Activated CD4-positive, alpha-beta T cell treated with anti-CD3 and anti-CD28 coated beads, Interleukin-2, amount 50 U/mL, for 48 hours (primary cell): Measurements from ENCODE around the gene ANO1.
"Not testable (repeated sequence)": the region's sequence is repeated elsewhere in the genome, so short reads cannot be mapped to it uniquely, and the experiment has no call there.

Source experiments
- DNase-seq, 2 experiments: peaks; one replicate each; pipeline ENCODE4 v3.0.0-alpha.2; 2020

The ANO1 gene

GRCh38 chr11:70078095-70078780, at the start of gene ANO1:
TSS of gene ANO1 (plus strand) at chr11:70078317. CDS start at chr11:70078607, 290 bp downstream.
- no peak for DNase-seq

GRCh38 chr11:70029115-70029860, 48.8 kb upstream of the ANO1 start:
- no peak for DNase-seq

GRCh38 chr11:70029861-70030380, 48.2 kb upstream of the ANO1 start:
- DNase-seq, result no peak

- no peak for DNase-seq
Measured at GRCh38 chr11:70030412-70030811, 47.7 kb upstream of the ANO1 start.

GRCh38 chr11:70031631-70032469, 46.3 kb upstream of the ANO1 start:
- DNase-seq, result no peak

DNA sequence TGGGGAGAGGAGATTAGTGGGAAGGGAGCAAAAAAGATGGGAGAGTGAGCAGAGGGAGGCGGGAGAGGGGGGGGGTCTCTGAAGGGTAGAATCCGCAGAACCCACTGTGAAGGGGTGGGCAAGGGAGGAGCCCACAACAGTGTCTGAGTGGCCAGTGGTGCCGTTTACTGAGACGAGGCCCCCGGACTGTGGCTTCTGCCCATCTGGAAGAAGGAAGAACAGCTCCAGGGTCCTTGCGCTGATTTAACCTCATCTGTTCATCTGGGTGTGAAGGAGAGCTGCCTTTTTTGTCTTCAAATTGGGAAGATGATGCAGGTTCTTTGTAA, 45.7 kb upstream of the ANO1 start:
- no peak for DNase-seq

DNA sequence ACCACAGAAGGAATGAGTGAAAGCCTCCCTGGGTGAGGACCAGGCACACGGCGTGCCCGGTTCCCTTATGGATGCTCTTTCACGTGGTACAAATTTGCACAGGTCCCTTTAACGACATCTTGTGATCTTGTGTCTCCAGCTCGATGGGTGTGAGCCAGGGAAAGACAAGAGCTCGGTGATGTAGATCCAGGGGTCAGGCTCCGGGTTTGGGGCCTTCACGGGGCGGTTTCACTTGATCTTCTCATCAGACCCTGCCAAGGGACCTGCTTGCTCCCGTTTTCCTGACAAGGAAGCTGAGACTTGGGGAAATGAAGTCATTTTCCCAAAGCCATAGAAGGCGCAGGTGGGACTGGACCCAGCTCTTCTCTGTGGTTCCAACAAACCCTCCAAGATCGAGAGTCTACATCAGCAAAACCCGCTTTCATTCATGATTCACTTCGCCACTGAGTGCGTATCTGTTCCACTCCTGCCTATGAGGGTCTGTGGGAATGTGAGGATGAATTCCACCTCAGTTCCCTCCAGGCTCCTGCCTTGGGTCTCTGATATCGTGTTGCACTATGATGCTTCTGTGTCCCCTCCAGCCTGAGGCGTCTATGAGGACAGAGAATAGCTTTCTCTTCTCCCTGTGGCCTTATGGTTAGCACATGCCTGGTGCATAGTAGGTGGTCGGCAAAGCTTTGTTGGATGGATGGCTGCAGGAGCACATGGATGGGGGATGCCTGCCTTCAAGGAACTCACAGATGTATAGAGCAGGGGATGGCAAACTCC, 45.0 kb upstream of the ANO1 start:
- DNase-seq, result no peak

GRCh38 chr11:70033711-70034070, 44.4 kb upstream of the ANO1 start:
- no peak for DNase-seq

DNA sequence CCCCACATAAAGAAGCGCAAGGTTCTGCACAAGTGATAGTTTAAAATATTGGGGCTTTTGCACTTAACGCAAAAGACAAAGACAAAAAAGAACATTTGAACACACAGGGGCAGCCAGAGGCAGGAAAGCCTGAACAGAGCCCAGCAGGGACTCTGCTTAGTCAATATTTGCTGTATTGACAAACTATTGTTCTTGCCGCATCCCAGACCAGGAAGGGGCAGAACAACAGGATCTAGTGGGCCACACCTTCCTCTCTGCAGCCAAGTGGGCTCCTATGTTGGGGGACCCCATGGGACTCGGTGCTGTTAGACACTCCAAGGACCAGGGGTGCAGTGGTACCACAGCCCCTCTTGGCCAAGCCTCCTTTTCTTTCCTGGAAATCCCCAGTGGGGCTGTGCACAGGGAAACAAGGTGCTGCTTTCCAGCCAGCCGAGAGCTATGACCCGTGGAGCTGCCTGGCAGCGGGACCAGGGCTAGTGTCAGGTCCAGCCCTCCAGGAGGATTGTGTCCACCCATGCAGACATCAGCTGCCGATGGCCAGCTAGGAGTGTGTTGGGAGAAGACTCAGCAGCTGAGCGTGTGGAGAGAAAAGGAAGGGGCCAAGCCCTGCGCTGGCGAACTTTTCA, 43.3 kb upstream of the ANO1 start:
- no peak for DNase-seq

- DNase-seq, result not testable (repeated sequence)
Measured at GRCh38 chr11:70035665-70036064, 42.5 kb upstream of the ANO1 start.

DNA sequence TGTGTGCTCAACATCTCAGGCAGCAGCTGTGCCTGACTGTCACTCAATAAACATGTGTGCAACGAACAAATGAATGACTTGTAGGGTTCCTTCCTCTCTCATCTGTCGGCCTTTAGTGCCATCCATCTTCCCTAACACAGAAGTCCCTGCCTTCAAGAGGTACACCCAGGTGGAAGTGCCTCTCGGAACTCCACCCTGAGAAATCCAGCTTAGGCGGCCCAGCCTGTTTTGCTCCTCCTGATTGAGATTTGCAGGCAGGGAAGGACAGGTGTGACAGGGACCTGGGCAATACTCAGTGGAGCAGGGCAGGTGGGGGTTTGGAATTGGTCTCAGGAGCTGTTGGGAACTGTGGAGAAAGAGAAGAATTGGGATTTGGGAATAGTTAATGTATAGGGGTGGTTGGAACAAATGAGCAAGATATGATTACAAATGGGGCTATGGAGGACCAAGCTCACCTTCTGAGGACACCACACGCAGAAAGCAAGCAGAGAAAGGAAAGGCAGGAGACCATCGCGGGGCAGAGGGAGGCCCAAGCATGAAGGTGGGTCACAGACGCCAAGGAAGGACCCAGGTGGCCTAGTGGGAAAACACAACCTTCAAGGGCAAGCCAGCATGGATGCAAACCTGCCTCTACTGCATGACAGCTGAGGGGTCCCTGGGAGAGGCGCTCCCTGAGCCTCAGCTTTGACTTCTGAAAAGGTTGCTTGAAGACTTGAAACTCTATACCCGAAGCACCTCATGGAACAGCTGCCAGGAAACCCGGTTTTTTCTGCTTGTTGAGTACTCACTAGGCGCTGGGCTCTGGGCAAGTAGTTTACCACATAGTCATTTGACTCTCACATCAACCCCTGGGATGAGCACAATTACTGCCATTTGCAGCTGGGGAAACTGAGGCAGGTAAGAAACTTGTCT, 40.9 kb upstream of the ANO1 start:
- DNase-seq, result no peak

DNA sequence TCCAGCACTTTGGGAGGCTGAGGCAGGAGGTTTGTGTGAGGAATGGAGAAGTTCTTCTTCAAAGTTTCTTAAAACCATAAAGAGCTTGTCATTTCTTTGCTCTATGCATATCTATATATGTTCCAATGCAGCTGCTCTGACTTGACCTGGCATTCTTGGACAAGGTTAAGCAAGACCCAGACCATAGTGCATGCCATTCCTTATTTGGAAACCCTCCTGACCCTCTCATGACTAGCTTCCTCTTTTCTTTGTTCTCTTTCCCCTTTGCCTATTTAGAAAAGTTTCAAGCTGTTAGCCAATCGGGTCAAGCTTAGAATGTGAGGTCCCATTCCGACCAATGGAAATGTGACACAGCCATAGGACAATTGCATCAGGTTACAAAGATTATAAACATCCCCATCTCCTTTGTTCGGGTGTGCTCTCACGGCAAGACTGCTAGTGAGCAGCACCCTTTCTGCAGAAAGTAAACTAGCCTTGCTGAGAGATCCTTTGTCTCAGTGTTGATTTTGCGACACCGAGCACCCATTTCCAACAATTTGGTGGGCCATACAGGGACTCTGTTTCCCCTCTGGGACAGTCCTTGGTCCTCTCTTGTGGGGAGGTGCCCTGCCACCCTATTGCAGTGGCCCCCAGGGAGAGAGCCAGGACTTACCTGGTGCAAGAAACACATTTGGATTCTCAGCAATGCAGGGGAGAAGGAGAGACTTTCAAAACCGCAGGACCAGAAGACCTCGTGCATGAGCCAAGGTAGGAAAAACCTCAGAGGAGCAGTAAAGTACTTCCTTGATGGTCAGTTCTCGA, 39.9 kb upstream of the ANO1 start:
- DNase-seq, result no peak

DNA sequence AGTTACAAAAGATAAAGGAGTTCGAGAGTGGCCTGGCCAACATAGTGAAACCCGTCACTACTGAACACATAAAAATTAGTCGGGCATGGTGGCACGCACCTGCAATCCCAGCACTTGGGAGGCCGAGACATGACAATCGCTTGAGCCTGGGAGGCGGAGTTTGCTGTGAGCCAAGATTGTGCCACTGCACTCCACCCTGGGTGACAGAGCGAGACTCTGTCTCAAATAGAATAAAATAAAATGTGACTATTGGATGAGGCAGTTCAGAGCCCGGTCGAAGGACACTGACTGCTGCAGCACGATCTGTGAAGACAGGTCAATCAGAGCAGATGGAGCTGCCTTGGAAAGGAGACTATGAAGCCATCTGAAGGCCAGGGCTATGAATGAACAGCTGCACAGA, 37.7 kb upstream of the ANO1 start:
- DNase-seq, result no peak

- DNase-seq, result no peak
Measured at GRCh38 chr11:70040869-70041501, 37.1 kb upstream of the ANO1 start.

DNA sequence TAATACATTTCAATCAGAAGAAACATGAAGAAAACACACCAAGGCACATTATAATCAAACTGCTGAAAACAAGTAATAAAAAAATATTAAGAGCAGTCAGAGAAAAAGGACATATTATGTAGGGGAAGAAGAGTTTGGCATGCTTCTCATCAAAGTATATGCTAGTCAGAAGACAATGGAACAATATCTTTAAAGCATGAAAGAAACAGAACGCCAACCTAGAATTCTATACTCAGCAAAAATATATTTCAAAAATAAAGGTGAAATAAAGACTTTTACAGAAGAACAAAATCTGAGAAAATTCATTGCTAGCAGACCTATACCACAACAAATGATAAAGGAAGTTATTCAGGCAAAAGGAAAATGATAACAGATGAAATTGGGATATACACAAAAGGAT, 34.6 kb upstream of the ANO1 start:
- no peak for DNase-seq

GRCh38 chr11:70046089-70046488, 32.0 kb upstream of the ANO1 start:
- DNase-seq, result no peak

DNA sequence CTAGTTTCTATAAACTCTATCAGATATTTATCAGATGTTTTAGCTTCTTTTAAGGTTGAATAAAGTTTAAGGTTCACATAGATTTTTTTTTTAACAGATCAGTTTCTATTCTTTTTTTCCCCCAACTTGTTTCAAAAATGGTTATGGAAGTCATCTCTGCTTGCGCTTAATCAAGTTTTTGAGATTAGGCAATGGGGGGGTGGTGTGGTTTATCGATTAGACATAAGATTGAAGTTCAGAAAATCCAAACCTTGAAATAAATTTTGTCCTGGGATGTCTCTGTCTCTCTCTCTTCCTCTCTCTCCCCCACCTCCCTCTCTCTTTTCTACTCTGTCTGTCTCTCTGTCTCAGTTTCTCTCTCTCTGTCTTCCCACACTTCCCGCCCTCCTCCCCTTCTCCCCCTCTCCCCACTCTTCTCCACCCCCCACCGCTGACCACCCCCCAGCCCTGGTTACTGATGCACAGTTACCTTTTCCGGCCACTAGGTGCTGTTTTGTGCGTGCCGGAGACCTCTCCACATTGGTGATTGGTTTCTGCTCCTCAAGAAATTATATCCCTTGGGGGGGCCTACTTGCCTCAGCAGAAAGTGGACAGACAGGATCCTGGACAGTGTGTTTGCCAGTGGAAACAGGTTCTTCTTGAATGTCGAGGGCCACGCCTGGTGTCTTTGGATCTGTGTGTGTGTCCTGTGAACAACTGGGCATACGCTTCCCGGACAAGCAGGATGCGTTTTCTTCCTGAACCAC, 29.7 kb upstream of the ANO1 start:
- no peak for DNase-seq

DNA sequence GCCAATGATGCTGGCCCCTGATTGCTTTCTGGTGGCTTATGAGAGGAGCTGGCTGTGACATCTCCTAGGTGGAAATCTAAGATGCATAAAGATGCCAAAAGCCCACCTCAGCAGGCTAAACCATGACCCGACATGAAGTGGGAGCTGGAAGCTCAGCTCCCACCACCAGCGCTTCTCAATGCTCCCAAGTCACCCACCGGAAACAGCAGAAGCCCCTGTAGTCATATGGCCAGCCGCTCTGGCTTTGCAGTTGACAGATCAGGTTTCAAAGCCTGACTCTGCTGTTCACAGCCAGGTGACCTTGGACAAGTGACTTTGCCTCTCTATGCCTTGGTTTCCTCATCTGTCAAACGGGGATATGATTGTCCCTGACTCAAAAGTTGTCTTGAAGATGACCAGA, 29.1 kb upstream of the ANO1 start:
- DNase-seq, result no peak

- no peak for DNase-seq
Measured at GRCh38 chr11:70050243-70050642, 27.9 kb upstream of the ANO1 start.
